OCI-LY1 (cell line): ENCODE data around the gene ABCG2.

ENCODE experiments used
- EZH2 ChIP-seq: fragments of 200-600 bp; sonication (generic), shearing (Covaris generic); IDR thresholded peaks from 2 replicates; pipeline ENCODE4 v1.8.0; 2017; ENCODE audit warnings: borderline replicate concordance, mixed run types, mild to moderate bottlenecking, antibody characterized with exemption, low read length, moderate library complexity, mixed read lengths
- TF ChIP-seq, protein P1 (sequence below): fragments of 200-600 bp; sonication (generic), shearing (Covaris generic); IDR thresholded peaks from 2 replicates; pipeline ENCODE4 v1.5.1; 2017; ENCODE audit warnings: mild to moderate bottlenecking, antibody characterized with exemption, low read length, moderate library complexity, mixed read lengths

DNA sequence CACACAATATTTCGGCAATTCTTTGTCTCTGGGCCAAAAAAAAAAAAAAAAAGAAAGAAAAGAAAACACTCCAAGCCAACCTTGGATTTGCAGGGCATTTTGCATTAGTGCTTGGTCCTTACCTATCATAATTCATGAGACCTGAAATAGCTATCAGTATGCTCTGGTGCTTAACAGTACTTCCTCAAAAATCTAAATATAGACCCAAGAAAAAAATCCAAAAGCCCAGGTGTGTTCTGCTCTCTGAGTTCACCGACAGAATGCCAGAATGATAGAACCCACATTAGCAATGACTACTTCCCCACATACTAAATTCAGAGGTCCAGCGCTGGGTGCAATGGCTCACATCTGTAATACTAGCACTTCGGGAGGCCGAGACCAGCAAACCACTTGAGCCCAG is 42.9 kb downstream of the ABCG2 start:
- TF ChIP-seq, protein P1, sequence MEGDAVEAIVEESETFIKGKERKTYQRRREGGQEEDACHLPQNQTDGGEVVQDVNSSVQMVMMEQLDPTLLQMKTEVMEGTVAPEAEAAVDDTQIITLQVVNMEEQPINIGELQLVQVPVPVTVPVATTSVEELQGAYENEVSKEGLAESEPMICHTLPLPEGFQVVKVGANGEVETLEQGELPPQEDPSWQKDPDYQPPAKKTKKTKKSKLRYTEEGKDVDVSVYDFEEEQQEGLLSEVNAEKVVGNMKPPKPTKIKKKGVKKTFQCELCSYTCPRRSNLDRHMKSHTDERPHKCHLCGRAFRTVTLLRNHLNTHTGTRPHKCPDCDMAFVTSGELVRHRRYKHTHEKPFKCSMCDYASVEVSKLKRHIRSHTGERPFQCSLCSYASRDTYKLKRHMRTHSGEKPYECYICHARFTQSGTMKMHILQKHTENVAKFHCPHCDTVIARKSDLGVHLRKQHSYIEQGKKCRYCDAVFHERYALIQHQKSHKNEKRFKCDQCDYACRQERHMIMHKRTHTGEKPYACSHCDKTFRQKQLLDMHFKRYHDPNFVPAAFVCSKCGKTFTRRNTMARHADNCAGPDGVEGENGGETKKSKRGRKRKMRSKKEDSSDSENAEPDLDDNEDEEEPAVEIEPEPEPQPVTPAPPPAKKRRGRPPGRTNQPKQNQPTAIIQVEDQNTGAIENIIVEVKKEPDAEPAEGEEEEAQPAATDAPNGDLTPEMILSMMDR, result no peak
- TF ChIP-seq EZH2, result no peak
